HK-2 (cell line): ENCODE results near the gene TMEM141.
"Not testable (repeated sequence)": the region's sequence is repeated elsewhere in the genome, so short reads cannot be mapped to it uniquely, and the experiment has no call there.

Experiments
- DNase-seq: peaks from one replicate; pipeline ENCODE4 v3.0.0-alpha.2; 2018; ENCODE audit not compliant: unreplicated experiment

The TMEM141 gene

GRCh38 chr9:136773386-136774044 lies 17.6 kb upstream of the TMEM141 start:
- no peak for DNase-seq

GRCh38 chr9:136774416-136775045 lies 16.6 kb upstream of the TMEM141 start:
- no peak for DNase-seq

GRCh38 chr9:136775191-136775590 lies 16.0 kb upstream of the TMEM141 start:
- DNase-seq, result no peak

GRCh38 chr9:136776947-136777346 lies 14.2 kb upstream of the TMEM141 start:
- no peak for DNase-seq

GRCh38 chr9:136777359-136777758 lies 13.8 kb upstream of the TMEM141 start:
- DNase-seq, result no peak

GRCh38 chr9:136779808-136780207 lies 11.3 kb upstream of the TMEM141 start:
- DNase-seq, result no peak

GRCh38 chr9:136782452-136782851 lies 8.7 kb upstream of the TMEM141 start:
- no peak for DNase-seq

GRCh38 chr9:136784249-136784996 lies 6.7 kb upstream of the TMEM141 start:
- no peak for DNase-seq

- DNase-seq, result peak; percentile 54
Observed at GRCh38 chr9:136784997-136785361, 6.2 kb upstream of the TMEM141 start.

GRCh38 chr9:136785565-136786355 lies 5.4 kb upstream of the TMEM141 start:
- peak; percentile 53 for DNase-seq

GRCh38 chr9:136786451-136786850 lies 4.7 kb upstream of the TMEM141 start:
- no peak for DNase-seq

- DNase-seq, result not testable (repeated sequence)
Observed at GRCh38 chr9:136786983-136787382, 4.2 kb upstream of the TMEM141 start.

- peak; percentile 71 for DNase-seq
Observed at GRCh38 chr9:136787690-136788400, 3.3 kb upstream of the TMEM141 start.

GRCh38 chr9:136788644-136789522 lies 2.3 kb upstream of the TMEM141 start:
- DNase-seq, result not testable (repeated sequence)

GRCh38 chr9:136789523-136789937 lies 1.6 kb upstream of the TMEM141 start:
- peak; percentile 51 for DNase-seq

- peak; percentile 69 for DNase-seq
Observed at GRCh38 chr9:136791516-136792276, 552 bp downstream of the TMEM141 start.

GRCh38 chr9:136792321-136793085 lies 1.4 kb downstream of the TMEM141 start:
- DNase-seq, result no peak

GRCh38 chr9:136793086-136793946 lies 2.2 kb downstream of the TMEM141 start:
- DNase-seq, result no peak
